HepG2 (cell line): ENCODE measurements around the gene KDM5A. TPM values are rescaled to one million over a fixed set of nuclear protein-coding genes. Genes with fewer than 3 reads are reported as not detected.
A peak's percentile ranks its signal among the peaks of the same experiment; 100 is the strongest.

Experiments
- ATRX ChIP-seq: sonication (generic); formaldehyde crosslinking; IDR thresholded peaks from 2 replicates; pipeline ENCODE4 v1.4.0; 2020; ENCODE audit warnings: missing genetic modification reagents, borderline replicate concordance
- BRF2 ChIP-seq: sonication (generic); formaldehyde crosslinking; IDR thresholded peaks from 2 replicates; pipeline ENCODE4 v1.8.1; 2022; ENCODE audit warnings: mild to moderate bottlenecking, missing genetic modification reagents
- CBX2 ChIP-seq, 2 experiments: fragments of 200-600 bp in 1 of 2; sonication (generic); formaldehyde crosslinking in 1 of 2; IDR thresholded peaks; 2 replicates each; pipeline versions ENCODE4 v1.7.0 to v1.8.1; 2018 to 2022; ENCODE audit warnings: low read depth in 2 of 2, low read length in 1 of 2, mild to moderate bottlenecking in 1 of 2, missing genetic modification reagents in 1 of 2
- GRHL1 ChIP-seq: sonication (generic); formaldehyde crosslinking; conservative IDR thresholded peaks from 2 replicates; pipeline ENCODE4 v1.8.0; 2022; ENCODE audit warnings: missing genetic modification reagents
- KAT2B ChIP-seq: fragments of 150-350 bp; IDR thresholded peaks from 2 replicates; pipeline ENCODE4 v1.6.1; 2014; ENCODE audit warnings: low read depth, low read length, borderline replicate concordance
- MBNL3 ChIP-seq: fragments of 250-450 bp; sonication (Bioruptor Pico); conservative IDR thresholded peaks from 2 replicates; pipeline ENCODE4 v1.8.0; 2022; ENCODE audit warnings: mild to moderate bottlenecking, inconsistent platforms
- NR2F1 ChIP-seq, 2 experiments: fragments of 450-650 bp in 1 of 2; formaldehyde crosslinking in 1 of 2; IDR thresholded peaks; 2 replicates each; pipeline versions ENCODE4 v1.5.0 to v1.6.1; 2016 to 2020; ENCODE audit warnings: mild to moderate bottlenecking in 1 of 2, missing compliant biosample characterization in 1 of 2, missing genetic modification reagents in 1 of 2, moderate library complexity in 1 of 2
- PBX2 ChIP-seq: IDR thresholded peaks from 2 replicates; pipeline ENCODE4 v1.6.1; 2016; ENCODE audit warnings: control low read depth
- SRSF9 ChIP-seq: fragments of 200-400 bp; formaldehyde crosslinking; IDR thresholded peaks from 2 replicates; pipeline ENCODE4 v1.6.1; 2018; ENCODE audit warnings: borderline replicate concordance, mild to moderate bottlenecking, low read depth, low read length; ENCODE audit not compliant: insufficient read depth, poor library complexity, severe bottlenecking
- TRIM22 ChIP-seq: fragments of 450-650 bp; IDR thresholded peaks from 2 replicates; pipeline ENCODE4 v1.6.1; 2017
- ZBTB14 ChIP-seq: sonication (generic); formaldehyde crosslinking; IDR thresholded peaks from 2 replicates; pipeline ENCODE4 v1.4.0; 2020; ENCODE audit warnings: missing genetic modification reagents
- ZBTB42 ChIP-seq: sonication (generic); formaldehyde crosslinking; IDR thresholded peaks from 2 replicates; pipeline ENCODE4 v1.5.0; 2020; ENCODE audit warnings: mild to moderate bottlenecking, missing genetic modification reagents
- ZNF235 ChIP-seq: sonication (generic); formaldehyde crosslinking; IDR thresholded peaks from 2 replicates; pipeline ENCODE4 v1.8.1; 2023; ENCODE audit warnings: mild to moderate bottlenecking, missing genetic modification reagents, borderline replicate concordance
- ZNF251 ChIP-seq: sonication (generic); formaldehyde crosslinking; IDR thresholded peaks from 2 replicates; pipeline ENCODE4 v1.9.0; 2021; ENCODE audit warnings: mild to moderate bottlenecking, missing genetic modification reagents
- ZNF331 ChIP-seq: sonication (generic); formaldehyde crosslinking; IDR thresholded peaks from 2 replicates; pipeline ENCODE4 v1.4.0; 2020; ENCODE audit warnings: missing genetic modification reagents
- ZNF543 ChIP-seq: sonication (generic); formaldehyde crosslinking; IDR thresholded peaks from 2 replicates; pipeline ENCODE4 v1.4.0; 2020; ENCODE audit warnings: mild to moderate bottlenecking, missing genetic modification reagents
- ZNF564 ChIP-seq: sonication (generic); formaldehyde crosslinking; IDR thresholded peaks from 2 replicates; pipeline ENCODE4 v1.8.1; 2023; ENCODE audit warnings: mild to moderate bottlenecking, missing genetic modification reagents
- ZNF567 ChIP-seq: sonication (generic); formaldehyde crosslinking; IDR thresholded peaks from 2 replicates; pipeline ENCODE4 v1.8.1; 2023; ENCODE audit warnings: mild to moderate bottlenecking, missing genetic modification reagents, borderline replicate concordance
- ZNF614 ChIP-seq: IDR thresholded peaks from 2 replicates; pipeline ENCODE4 v1.6.1; 2018; ENCODE audit warnings: missing biosample characterization, missing genetic modification reagents, inconsistent platforms, borderline replicate concordance
- ZNF670 ChIP-seq: sonication (generic); formaldehyde crosslinking; IDR thresholded peaks from 2 replicates; pipeline ENCODE4 v1.8.0; 2022; ENCODE audit warnings: mild to moderate bottlenecking, missing genetic modification reagents, borderline replicate concordance
- ZSCAN31 ChIP-seq: sonication (generic); formaldehyde crosslinking; IDR thresholded peaks from 2 replicates; pipeline ENCODE4 v1.5.0; 2020; ENCODE audit warnings: low read depth, mild to moderate bottlenecking, missing genetic modification reagents
- polyA plus RNA-seq, 8 experiments: library from polyadenylated mRNA; depleted of rRNA in 3 of 8; stranded (reverse) in 7 of 8; unstranded in 1 of 8; fragments of >200 nt; fragmentation: Illumina TruSeq in 4 of 8; extraction: Trizol in 4 of 8; gene quantifications; 2 replicates each; pipeline versions ENCODE4 v1.2.1 to v1.2.3, GENCODE V29; 2011 to 2016; ENCODE audit warnings: low read depth in 4 of 8, missing spikeins in 1 of 8, mixed read lengths in 1 of 8; ENCODE audit not compliant: insufficient read depth in 1 of 8
- total RNA-seq, 5 experiments: library from RNA; depleted of rRNA; stranded (reverse); fragments of >200 nt; fragmentation: Illumina TruSeq; extraction: Trizol; gene quantifications; 2 replicates each; pipeline ENCODE4 v1.2.3, GENCODE V29; 2016; ENCODE audit warnings: low read depth in 1 of 5

The KDM5A gene
- total and polyA plus RNA-seq, 2 of the 13 experiments (the other 11 are each of a cell fraction or from before 2014, with no cell fraction given), result 12.0 to 29.2 TPM

GRCh38 chr12:389142-390096, at the start of gene KDM5A (continued):
- 0 out of 2 replicates have a peak, but pooled peaks have one; percentile 50 for TF ChIP-seq ZNF235 (CRISPR knock-in tag)
- TF ChIP-seq ZNF564 (CRISPR knock-in tag), result no peak
- TF ChIP-seq BRF2 (CRISPR knock-in tag), result 0 out of 2 replicates have a peak, but pooled peaks have one; percentile 18
- TF ChIP-seq ZNF670 (CRISPR knock-in tag), result peak; percentile 17; the same call in 1 of the 2 replicates
- TF ChIP-seq ZSCAN31, result peak; percentile 71
- peak; percentile 47; the same call in 1 of the 2 replicates for TF ChIP-seq ZNF614 (CRISPR knock-in tag)
- TF ChIP-seq NR2F1 (CRISPR knock-in tag; IDR thresholded peaks at IDR 0.05), result no peak
- TF ChIP-seq ATRX, result no peak
- TF ChIP-seq MBNL3 (CRISPR knock-in tag), result no peak
- TF ChIP-seq ZBTB42 (CRISPR knock-in tag), result no peak
- no peak for TF ChIP-seq CBX2 (IDR thresholded peaks at IDR 0.05; ENCODE audit: low read depth, low read length)
- TF ChIP-seq CBX2 (CRISPR knock-in tag; IDR thresholded peaks at IDR 0.05; ENCODE audit: low read depth), result no peak
- no peak for TF ChIP-seq ZNF567
- TF ChIP-seq KAT2B, result no peak
- TF ChIP-seq SRSF9, result no peak
- TF ChIP-seq ZNF331 (CRISPR knock-in tag), result no peak
- no peak for TF ChIP-seq GRHL1
- TF ChIP-seq TRIM22, result no peak
- TF ChIP-seq ZBTB14, result no peak
- no peak for TF ChIP-seq ZNF251 (CRISPR knock-in tag)
- no peak for TF ChIP-seq ZNF543 (CRISPR knock-in tag)
- TF ChIP-seq PBX2, result no peak
